Retinal pigment epithelial cell (primary cell): ENCODE data around the gene RRAGD.

ENCODE experiments used
- DNase-seq: peaks from one replicate; pipeline ENCODE4 v3.0.0-alpha.2; 2010; ENCODE audit warnings: low read depth
- H3K4me3 ChIP-seq: 2 replicates; pipeline ENCODE4 v1.5.1; 2011; ENCODE audit warnings: mild to moderate bottlenecking, low read length, control low read depth, moderate library complexity
- CTCF ChIP-seq: conservative IDR thresholded peaks from 2 replicates; pipeline ENCODE4 v1.5.1; 2011; ENCODE audit warnings: low read depth, low read length, control low read depth, inconsistent platforms

Gene RRAGD

GRCh38 chr6:89347825-89348224 is 64.2 kb downstream of the RRAGD start:
- H3K4me3 ChIP-seq = no peak overlapping the region
- DNase-seq = no peak
- no peak for TF ChIP-seq CTCF

- TF ChIP-seq CTCF = no peak
These were observed 65.6 kb downstream of the RRAGD start for GRCh38 chr6:89346433-89346832.

GRCh38 chr6:89339565-89339964 is 72.5 kb downstream of the RRAGD start:
- no peak for TF ChIP-seq CTCF
- no peak overlapping the region for H3K4me3 ChIP-seq
- no peak for DNase-seq

More at GRCh38 chr6:89346433-89346832, 65.6 kb downstream of the RRAGD start:
- H3K4me3 ChIP-seq = no peak overlapping the region
- no peak for DNase-seq

- TF ChIP-seq CTCF = no peak
- DNase-seq = no peak
- H3K4me3 ChIP-seq = no peak overlapping the region
These were observed 76.9 kb downstream of the RRAGD start for GRCh38 chr6:89335164-89335563.

- DNase-seq = no peak
- no peak overlapping the region for H3K4me3 ChIP-seq
- no peak for TF ChIP-seq CTCF
These were observed 81.2 kb downstream of the RRAGD start for GRCh38 chr6:89330910-89331309.

- no peak for DNase-seq
- no peak for TF ChIP-seq CTCF
- H3K4me3 ChIP-seq = no peak overlapping the region
These were observed 83.1 kb downstream of the RRAGD start for GRCh38 chr6:89328976-89329375.

GRCh38 chr6:89324304-89324703 is 87.8 kb downstream of the RRAGD start:
- TF ChIP-seq CTCF = no peak
- DNase-seq = no peak
- H3K4me3 ChIP-seq = no peak overlapping the region
